ENCODE results near the gene SLC6A4. TPM values are rescaled to one million over a fixed set of nuclear protein-coding genes. Genes with fewer than 3 reads are reported as not detected.

The SLC6A4 gene
- total RNA-seq = under 1 TPM; 0.13 to 0.18 TPM

DNA sequence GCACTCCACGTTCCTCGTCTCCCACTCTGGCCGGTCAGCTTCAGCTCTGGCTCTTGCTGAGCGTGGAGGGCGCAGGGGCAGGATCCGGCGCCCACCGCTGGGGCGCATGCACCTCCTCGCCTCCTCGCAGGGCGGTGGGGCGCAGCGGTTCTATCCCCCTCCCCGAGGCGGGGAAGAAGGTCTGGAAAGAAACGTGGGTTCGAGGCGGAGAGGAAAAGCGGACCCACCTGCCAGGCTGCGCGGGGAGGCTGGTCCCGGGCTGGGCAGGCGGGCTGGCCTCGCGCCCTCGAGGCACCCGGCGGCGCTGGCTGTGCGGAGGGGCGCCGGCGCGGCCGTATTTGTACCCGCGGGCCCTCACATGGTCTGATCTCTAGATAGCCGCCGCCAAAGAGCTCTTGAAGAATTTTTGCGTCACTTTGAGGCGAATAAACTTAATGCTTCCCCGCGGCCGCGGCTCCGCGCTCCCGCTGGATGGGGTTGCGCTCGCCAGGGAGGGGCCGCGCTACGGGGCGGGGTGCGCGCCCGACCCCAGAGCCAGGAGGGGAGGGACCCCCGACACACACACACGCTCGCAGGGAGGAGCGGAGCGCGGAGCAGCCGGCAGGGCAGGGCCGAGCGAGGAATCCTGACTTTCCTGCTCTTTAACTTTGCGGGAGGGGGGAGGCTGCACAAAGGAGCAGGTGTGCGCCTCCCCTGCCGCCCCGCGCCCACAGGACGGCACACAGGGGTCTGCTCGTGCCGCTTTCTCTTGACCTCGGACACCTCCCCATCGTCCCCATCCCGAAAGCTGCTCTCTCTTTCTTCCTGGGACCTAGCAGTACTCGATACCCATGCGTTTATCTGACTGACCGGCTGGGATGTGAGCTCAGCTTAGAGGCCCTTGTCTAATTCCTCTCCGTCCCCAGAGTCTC, at the start of gene SLC6A4:
Gene SLC6A4 (minus strand): TSS at position 312 of the 911 bp plus-strand sequence. CDS start 13,739 bp downstream, outside the sequence.
- Mint-ChIP-seq H3K9me3 (no peaks in the 10 kb centered on the region), H3K27ac (no peak within 1 kb of the TSS), H3K4me3 (peak within 1 kb of the TSS; percentile 57), H3K36me3 (ENCODE audit: low read depth) (no peaks in the 10 kb centered on the region), H3K27me3 (peaks cover 68% of the 10 kb centered on the region), H3K4me1 (peaks cover 25% of the 10 kb centered on the region)
- ChIA-PET POLR2A (interaction anchor here (1.3 kb wide), 1 partner anchor 56 kb away, joined by 3 read pairs; no protein-coding TSS in a partner anchor), CTCF (interaction anchor here (1.1 to 2.8 kb wide), 4 partner anchors 10 to 131 kb away, joined by 3 to 14 read pairs (median 6); no protein-coding TSS in a partner anchor)
- no peak for DNase-seq

DNA sequence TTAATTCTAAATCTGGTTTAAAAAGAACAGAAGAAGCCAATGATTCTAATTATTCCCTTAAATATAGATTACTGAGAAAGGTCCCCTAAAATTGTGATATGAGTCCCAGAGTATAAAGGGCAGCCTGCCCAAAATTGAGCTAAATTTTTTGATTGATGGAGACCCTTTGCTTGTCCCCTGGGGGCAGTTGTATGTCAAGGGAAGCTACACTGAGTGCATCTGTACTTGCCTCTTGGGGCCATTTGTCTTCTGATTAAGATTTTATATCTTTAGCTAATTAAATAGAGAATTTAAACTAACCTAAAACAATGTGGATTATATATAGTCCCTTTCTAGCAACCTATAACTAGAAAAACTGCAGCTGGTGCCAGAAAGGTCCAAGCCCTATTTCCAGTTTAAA, 43.7 kb upstream of the SLC6A4 start:
- Mint-ChIP-seq H3K36me3 (ENCODE audit: low read depth) (peaks cover 45% of the 10 kb centered on the region), H3K9me3 (no peaks in the 10 kb centered on the region), H3K27me3 (no peaks in the 10 kb centered on the region), H3K4me3 (no peak overlapping the region), H3K4me1 (no peaks in the 10 kb centered on the region), H3K27ac (no peak overlapping the region)
- POLR2A ChIA-PET = interaction anchor here (2.0 kb wide), 1 partner anchor 12 kb away, joined by 8 read pairs; the partner anchor contains the start of gene BLMH
- CTCF ChIA-PET = interaction anchor here (1.1 to 3.7 kb wide), 3 partner anchors 13 to 154 kb away, joined by 3 to 13 read pairs (median 4); partner anchors contain the start of gene BLMH
- no peak for DNase-seq

DNA sequence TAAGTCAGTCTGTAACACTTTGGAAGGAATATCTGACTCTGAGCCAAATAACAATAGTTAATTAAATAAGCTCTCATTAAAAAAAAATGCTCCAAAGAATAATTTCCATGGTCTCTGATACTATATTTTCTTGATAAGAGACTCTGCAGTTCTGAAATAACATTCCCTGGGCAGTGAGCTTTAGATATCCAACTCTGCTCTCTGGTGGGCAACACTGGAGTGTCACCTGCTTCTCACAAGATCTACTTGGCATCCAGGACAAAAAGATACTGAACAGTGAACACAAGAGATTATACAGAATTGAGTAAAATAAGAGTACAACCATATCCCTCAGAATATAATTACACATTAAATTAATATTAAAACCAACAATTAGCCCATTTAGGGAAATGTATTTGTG, 42.5 kb upstream of the SLC6A4 start:
- H3K9me3 Mint-ChIP-seq = no peaks in the 10 kb centered on the region
- H3K4me3 Mint-ChIP-seq = no peak overlapping the region
- no peaks in the 10 kb centered on the region for H3K27me3 Mint-ChIP-seq
- POLR2A ChIA-PET = no interaction called here
- DNase-seq = no peak
- no peak overlapping the region for H3K27ac Mint-ChIP-seq
- peaks cover 49% of the 10 kb centered on the region for H3K36me3 Mint-ChIP-seq (ENCODE audit: low read depth)
- CTCF ChIA-PET = interaction anchor here (0.7 to 3.7 kb wide), 3 partner anchors 58 to 173 kb away, joined by 3 to 13 read pairs (median 5); no protein-coding TSS in a partner anchor
- no peaks in the 10 kb centered on the region for H3K4me1 Mint-ChIP-seq

DNA sequence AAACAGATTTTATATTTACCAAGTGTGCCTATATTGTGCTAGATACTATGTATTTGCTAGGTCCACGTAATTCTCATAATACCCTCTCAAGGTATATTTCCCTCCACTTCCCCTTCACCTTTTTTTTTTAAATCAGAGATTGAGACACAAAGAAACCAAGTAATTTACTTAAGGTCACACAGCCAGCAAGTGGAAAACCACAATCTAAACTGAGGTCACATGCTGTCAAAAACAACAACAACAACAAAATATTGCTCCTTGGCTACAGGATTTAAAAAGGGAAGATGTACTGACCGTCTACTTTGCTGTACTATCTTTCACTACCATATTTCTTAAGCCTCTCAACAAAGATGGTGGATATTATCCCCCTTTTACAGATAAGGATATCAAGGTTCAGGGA, 40.4 kb upstream of the SLC6A4 start:
- Mint-ChIP-seq H3K36me3 (ENCODE audit: low read depth) (peaks cover 58% of the 10 kb centered on the region), H3K9me3 (no peaks in the 10 kb centered on the region), H3K4me1 (no peaks in the 10 kb centered on the region), H3K27ac (no peak overlapping the region), H3K27me3 (no peaks in the 10 kb centered on the region), H3K4me3 (no peak overlapping the region)
- ChIA-PET CTCF (no interaction called here), POLR2A (no interaction called here)
- DNase-seq = no peak

DNA sequence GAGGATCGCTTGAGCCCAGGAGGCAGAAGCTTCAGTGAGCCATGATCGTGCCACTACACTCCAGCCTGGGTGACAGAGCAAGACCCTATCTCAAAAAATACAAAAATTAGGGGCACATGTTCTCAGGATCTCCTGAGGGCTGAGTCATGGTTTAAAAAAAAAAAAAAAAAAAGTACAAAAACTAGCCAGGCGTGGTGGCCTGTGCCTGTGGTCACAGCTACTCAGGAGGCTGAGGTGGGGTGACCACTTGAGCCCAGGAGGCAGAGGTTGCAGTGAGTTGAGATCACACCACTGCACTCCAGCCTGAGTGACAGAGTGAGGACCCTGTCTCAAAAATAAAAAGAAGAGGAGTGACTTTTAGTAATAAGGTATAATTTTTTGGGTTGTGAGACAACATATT, 39.4 kb upstream of the SLC6A4 start:
- Mint-ChIP-seq H3K9me3 (no peaks in the 10 kb centered on the region), H3K36me3 (ENCODE audit: low read depth) (peaks cover 59% of the 10 kb centered on the region)
- no peak for DNase-seq

DNA sequence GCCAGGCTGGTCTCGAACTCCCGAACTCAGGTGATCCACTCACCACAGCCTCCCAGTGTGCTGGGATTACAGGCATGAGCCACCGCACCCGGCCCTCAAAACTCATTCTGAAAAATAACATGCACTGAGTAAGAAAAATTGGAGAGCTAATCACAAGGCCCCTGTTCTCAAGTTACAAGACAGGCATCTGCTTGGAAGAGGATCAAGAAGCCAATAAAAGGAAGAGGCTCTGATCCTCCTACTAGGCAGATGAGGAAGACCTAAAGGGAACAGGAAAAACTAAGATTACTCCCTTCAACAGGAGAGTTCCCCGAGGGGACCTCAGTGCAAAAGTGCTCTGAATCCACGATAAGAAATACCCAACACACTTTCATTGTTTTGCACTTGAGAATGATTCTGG, 37.9 kb upstream of the SLC6A4 start:
- ChIA-PET POLR2A (no interaction called here), CTCF (interaction anchor here (0.7 kb wide), 1 partner anchor 179 kb away, joined by 4 read pairs; no protein-coding TSS in a partner anchor)
- H3K4me1 Mint-ChIP-seq = no peaks in the 10 kb centered on the region
- no peaks in the 10 kb centered on the region for H3K27me3 Mint-ChIP-seq
- H3K4me3 Mint-ChIP-seq = no peak overlapping the region
- H3K27ac Mint-ChIP-seq = no peak overlapping the region
- no peak for DNase-seq
- H3K36me3 Mint-ChIP-seq (ENCODE audit: low read depth) = peaks cover 63% of the 10 kb centered on the region
- no peaks in the 10 kb centered on the region for H3K9me3 Mint-ChIP-seq

More for the DNA sequence above, 39.4 kb upstream of the SLC6A4 start:
- Mint-ChIP-seq H3K27me3 (no peaks in the 10 kb centered on the region), H3K4me3 (no peak overlapping the region), H3K4me1 (no peaks in the 10 kb centered on the region), H3K27ac (no peak overlapping the region)
- ChIA-PET CTCF (interaction anchor here (0.8 kb wide), 1 partner anchor 17 kb away, joined by 3 read pairs; the partner anchor contains the start of gene BLMH), POLR2A (no interaction called here)

DNA sequence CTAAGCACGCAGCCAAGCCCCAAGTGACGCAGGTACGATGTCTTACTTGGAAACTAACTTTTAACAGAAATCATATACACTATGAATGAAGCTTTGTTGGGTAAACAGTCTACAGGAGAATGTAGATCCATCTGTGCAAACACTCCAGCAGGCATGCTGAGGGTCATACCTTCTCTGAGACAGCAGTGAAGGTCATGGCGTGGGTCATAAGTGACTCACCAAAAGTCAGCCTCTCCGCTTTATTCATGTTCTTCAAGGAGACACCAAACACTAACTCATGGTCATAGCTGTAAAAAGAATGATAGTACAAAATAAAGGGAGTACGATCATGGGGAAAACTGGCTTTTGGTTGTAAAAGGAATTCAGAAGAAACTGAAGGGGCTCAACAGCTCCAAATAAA, 35.6 kb upstream of the SLC6A4 start:
- ChIA-PET POLR2A (no interaction called here), CTCF (no interaction called here)
- Mint-ChIP-seq H3K9me3 (no peaks in the 10 kb centered on the region), H3K4me1 (no peaks in the 10 kb centered on the region), H3K27me3 (no peaks in the 10 kb centered on the region), H3K27ac (no peak overlapping the region), H3K36me3 (ENCODE audit: low read depth) (peaks cover 68% of the 10 kb centered on the region), H3K4me3 (no peak overlapping the region)
- no peak for DNase-seq

DNA sequence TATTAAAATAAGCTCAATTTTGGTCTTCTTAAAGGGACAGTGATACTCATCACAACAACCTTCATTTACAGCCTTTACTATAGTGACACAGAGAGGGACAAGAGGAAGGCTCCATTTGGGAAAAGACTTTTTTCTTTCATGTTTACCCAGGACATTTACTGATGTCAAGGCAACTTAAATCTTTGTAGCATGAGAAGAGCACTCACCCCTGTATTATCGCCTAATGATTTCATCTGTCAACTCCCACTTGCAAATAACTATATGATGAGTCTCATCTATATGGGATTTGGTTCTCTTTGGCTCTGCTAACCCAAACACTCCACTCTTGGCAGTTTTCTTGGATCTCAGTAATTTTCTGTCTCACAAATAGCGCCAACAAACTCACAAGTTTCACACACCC, 32.1 kb upstream of the SLC6A4 start:
- H3K36me3 Mint-ChIP-seq (ENCODE audit: low read depth) = peaks cover 64% of the 10 kb centered on the region
- H3K9me3 Mint-ChIP-seq = no peaks in the 10 kb centered on the region
- no peak overlapping the region for H3K4me3 Mint-ChIP-seq
- no peak overlapping the region for H3K27ac Mint-ChIP-seq
- no peaks in the 10 kb centered on the region for H3K4me1 Mint-ChIP-seq
- no peak for DNase-seq
- no peaks in the 10 kb centered on the region for H3K27me3 Mint-ChIP-seq
- POLR2A ChIA-PET = interaction anchor here (1.7 kb wide), 1 partner anchor 24 kb away, joined by 4 read pairs; the partner anchor contains the start of gene BLMH
- CTCF ChIA-PET = interaction anchor here (1.2 to 2.5 kb wide), 2 partner anchors 69 to 163 kb away, joined by 3 to 7 read pairs; no protein-coding TSS in a partner anchor

DNA sequence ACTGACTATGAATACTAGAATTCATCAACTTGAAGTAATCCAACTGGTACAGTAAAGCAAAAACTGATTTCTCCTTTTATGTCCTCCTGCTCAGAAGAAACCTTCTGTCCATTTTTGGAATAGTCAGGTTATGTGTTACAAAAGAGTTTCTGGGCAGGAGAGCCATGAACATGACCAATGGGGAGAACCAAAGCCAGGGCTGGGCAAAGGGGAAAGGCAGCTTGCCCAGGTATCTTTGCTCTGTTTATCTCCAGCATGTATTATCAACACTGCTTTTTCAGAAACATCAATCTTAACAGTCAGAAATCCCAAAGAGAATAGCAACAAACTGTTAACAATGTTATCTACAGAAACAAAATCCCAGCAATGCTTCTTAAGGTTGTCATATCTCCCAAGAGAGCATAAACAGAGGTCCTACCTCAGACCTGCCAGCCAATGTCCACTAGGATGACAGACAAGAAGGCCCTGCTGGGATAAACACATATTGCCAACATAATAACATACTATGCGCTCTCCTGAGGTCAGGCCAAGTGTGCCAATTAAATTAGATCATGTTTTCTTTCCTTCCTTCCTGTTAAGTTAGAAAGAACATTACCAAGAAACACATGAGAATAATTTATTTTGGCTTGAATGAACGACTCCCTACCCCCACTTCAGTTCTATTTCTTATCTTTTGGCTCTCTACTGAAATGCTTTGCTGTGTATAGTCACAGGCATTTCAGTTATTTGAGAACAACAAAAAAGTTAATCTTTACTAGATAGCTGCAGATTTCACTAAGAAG, 28.2 kb upstream of the SLC6A4 start:
- ChIA-PET POLR2A (no interaction called here), CTCF (interaction anchor here (1.5 kb wide), 1 partner anchor 73 kb away, joined by 4 read pairs; no protein-coding TSS in a partner anchor)
- DNase-seq = no peak
- Mint-ChIP-seq H3K27me3 (no peaks in the 10 kb centered on the region), H3K4me1 (peaks cover 9% of the 10 kb centered on the region), H3K4me3 (no peak overlapping the region), H3K36me3 (ENCODE audit: low read depth) (peaks cover 64% of the 10 kb centered on the region), H3K27ac (no peak overlapping the region), H3K9me3 (no peaks in the 10 kb centered on the region)

DNA sequence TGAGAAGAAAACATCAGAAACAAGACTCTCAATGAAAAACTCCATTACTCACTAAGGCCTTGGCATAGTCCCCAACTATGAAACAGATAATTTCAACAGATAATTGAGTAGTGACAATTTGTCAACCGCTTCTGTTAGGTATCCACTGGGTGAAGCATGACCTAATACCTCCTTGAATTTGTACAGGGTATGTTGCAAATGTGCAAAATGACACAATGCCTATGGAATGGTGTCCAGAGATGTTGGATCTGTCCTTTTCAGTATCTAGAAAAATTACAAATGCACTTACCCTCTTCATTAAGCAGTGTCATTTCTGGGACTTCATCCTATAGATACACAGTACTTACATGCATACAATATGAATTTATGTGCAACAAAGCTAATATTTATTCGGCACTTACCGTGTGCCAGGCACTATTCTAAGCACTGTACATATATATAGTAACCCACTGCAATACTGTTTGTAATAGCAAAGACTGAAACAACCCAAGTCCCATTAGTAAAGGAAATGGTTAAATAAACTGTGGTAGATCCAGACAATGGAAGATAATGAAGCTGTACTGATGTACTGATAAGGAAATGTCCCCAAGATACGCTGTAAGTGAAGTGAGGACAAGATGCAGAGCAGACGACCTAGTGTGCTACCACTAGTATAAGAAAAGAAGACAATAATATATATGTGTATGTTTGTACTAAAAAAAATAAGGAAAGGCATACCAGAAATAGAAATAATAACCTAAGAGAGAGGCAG, 21.4 kb upstream of the SLC6A4 start:
- DNase-seq = no peak
- Mint-ChIP-seq H3K36me3 (ENCODE audit: low read depth) (peaks cover 38% of the 10 kb centered on the region), H3K27ac (no peak overlapping the region), H3K9me3 (no peaks in the 10 kb centered on the region), H3K4me1 (peaks cover 20% of the 10 kb centered on the region), H3K27me3 (no peaks in the 10 kb centered on the region), H3K4me3 (no peak overlapping the region)
- CTCF ChIA-PET = interaction anchor here (1.8 kb wide), 1 partner anchor 79 kb away, joined by 6 read pairs; no protein-coding TSS in a partner anchor
- POLR2A ChIA-PET = no interaction called here

DNA sequence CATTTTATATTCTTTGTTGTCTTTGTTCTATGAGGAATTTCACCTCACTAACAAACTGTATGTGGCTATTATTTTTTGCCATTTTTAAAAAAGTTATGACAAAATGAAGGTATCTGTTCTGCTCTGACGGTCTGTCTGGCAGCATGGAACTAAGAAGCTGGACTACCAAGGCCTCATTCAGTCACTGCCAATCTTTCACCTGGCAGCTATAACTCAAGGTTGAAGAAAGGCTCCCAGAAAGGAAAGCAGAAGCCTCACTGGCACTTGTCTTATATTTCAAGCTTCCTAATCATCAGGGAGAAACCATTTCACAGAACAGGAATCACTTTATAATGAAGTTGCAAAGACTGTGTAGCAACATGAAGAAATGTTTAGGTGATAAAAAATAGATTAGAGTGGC, 18.7 kb upstream of the SLC6A4 start:
- peaks cover 38% of the 10 kb centered on the region for H3K36me3 Mint-ChIP-seq (ENCODE audit: low read depth)
- H3K4me3 Mint-ChIP-seq = no peak overlapping the region
- H3K27ac Mint-ChIP-seq = no peak overlapping the region
- ChIA-PET CTCF (interaction anchor here (0.7 kb wide), 1 partner anchor 129 kb away, joined by 3 read pairs; no protein-coding TSS in a partner anchor), POLR2A (interaction anchor here (1.1 kb wide), 1 partner anchor 9 kb away, joined by 3 read pairs; no protein-coding TSS in a partner anchor)
- H3K9me3 Mint-ChIP-seq = no peaks in the 10 kb centered on the region
- no peaks in the 10 kb centered on the region for H3K27me3 Mint-ChIP-seq
- H3K4me1 Mint-ChIP-seq = peaks cover 15% of the 10 kb centered on the region
- DNase-seq = no peak

DNA sequence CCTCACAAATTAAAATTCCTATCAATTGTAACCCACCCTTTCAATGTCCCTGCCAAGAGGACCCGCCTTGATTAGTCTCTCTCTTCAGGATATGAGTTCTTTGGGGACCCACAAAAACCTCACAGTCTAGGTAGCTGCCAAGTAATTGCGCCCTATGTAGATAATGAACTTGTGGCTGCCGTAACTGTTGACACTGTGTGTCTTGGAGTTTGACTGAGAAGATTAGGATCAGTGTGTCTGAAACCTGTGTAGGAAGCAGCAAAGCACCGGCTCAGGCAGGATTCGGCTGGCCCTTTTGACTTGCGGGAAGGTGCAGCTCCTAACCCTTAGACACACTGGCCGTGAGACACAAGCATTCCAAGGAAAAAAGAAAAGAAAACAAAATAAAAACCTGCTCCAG, 17.8 kb upstream of the SLC6A4 start:
- POLR2A ChIA-PET = no interaction called here
- H3K4me3 Mint-ChIP-seq = no peak overlapping the region
- peaks cover 40% of the 10 kb centered on the region for H3K36me3 Mint-ChIP-seq (ENCODE audit: low read depth)
- DNase-seq = no peak
- CTCF ChIA-PET = interaction anchor here (1.2 kb wide), 1 partner anchor 83 kb away, joined by 3 read pairs; no protein-coding TSS in a partner anchor
- no peaks in the 10 kb centered on the region for H3K27me3 Mint-ChIP-seq
- H3K4me1 Mint-ChIP-seq = peaks cover 6% of the 10 kb centered on the region
- no peak overlapping the region for H3K27ac Mint-ChIP-seq
- no peaks in the 10 kb centered on the region for H3K9me3 Mint-ChIP-seq
